ENCODE measurements around the gene PPIF. TPM values are rescaled to one million over a fixed set of nuclear protein-coding genes. Genes with fewer than 3 reads are reported as not detected.

Gene PPIF
- total and polyA plus RNA-seq, 2 experiments from 2014 or later, result 24.6 to 45.5 TPM

DNA sequence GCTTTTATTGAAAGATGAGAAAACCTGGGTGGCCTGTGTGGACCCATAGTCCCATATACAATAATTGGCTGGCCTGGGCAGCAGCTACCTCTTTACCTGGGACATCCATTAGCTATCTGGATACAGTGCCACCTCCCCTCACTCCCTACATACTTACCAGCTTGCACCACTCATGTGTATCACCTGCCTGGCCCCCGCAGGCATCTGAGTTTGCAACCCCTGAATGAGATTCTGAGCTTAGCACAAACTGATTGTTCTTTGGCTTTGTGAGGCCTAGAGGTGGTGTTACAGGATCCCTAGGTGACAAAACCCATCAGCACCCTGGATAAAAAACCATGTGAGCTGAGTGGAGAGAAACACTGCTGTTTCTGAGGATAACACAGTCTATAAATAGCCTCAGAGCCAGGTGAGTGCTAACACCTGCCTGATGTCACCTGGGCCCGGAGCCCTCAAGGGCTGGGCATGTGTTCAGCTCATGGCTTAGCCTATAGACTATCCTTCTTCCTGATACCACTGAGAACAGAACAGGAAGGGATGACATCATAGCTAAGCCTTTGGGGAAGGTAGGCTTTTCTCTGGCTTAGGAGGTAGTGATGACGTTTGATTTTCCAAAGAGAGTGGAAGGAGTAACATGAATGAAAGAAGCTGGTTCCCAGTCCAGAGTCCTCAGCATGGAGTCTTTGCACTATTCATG lies 2.6 kb upstream of the PPIF start:
- Histone ChIP-seq H3K4me3 (no peak overlapping the region), H3K36me3 (ENCODE audit: low read depth) (0 out of 2 replicates have a peak, but pooled peaks cover 8% of the 10 kb centered on the region), H3K9ac (no peak overlapping the region), H3K27ac (no peak overlapping the region), H4K20me1 (ENCODE audit: insufficient read depth) (no peaks in the 10 kb centered on the region), H3K4me1 (ENCODE audit: insufficient read depth) (peaks cover 15% of the 10 kb centered on the region), H3K79me2 (ENCODE audit: insufficient read depth) (peaks cover 22% of the 10 kb centered on the region), H3K9me2 (ENCODE audit: insufficient read depth) (no peaks in the 10 kb centered on the region), H3K27me3 (replicated peaks; ENCODE audit: insufficient read depth) (no peaks in the 10 kb centered on the region), H3F3A (ENCODE audit: insufficient read depth) (no peaks in the 10 kb centered on the region), H3K9me3 (ENCODE audit: low read depth) (no peaks in the 10 kb centered on the region), H3K4me2 (ENCODE audit: unreplicated experiment) (no peak overlapping the region), H2AFZ (no peak overlapping the region)
- in situ Hi-C loops (cut with MboI), result no loop called here
- TF ChIP-seq EZH2 (IDR thresholded peaks at IDR 0.05; ENCODE audit: insufficient read depth, poor library complexity, severe bottlenecking), result no peak
- no peak for TF ChIP-seq EZH2phosphoT487 (IDR thresholded peaks at IDR 0.05; ENCODE audit: insufficient read depth, low read depth)
- no peak for DNase-seq
- 90 to 97% methylated on average over 3 of the region's 3 CpGs for WGBS, 2 experiments (ENCODE audit: low coverage in 1 of 2, low lambda C conversion rate in 2 of 2, missing lambda C conversion rate in 2 of 2)

DNA sequence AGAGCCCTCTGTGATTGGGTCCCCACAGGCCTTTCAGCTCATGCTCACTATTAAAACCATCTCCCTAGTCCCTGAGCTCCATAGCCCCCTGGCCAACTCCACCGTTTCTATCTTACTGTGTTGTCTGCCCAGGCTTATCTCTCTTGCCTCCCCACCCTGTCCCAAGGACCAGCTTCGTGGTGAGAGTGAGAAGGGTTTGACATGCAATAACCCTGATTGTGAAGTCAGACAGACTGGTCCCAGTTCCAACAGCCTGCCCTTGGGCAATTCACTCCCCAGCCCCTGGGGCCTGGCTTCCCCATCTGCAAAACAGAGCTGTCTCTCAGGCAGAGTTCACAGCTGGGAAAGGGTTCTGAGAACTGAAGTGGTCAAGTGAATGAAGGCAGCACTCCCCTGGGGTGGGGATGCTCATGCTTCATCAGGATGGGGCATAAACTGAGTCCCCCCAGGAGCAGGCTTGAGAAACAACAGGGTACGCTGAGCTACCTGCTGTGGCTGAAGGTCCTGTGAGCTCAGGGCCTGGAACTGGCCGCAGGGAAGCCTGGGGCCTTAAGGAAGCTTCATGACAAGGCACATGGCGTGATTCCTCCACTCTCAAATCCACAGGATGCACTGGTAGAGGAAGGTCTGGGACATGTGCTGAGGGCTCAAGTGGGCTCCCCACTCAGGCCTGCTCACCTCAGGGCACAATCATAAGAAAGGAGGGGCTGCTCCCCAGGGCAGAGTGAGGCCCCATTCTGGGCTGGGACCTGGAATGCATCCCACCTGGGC lies 1.8 kb upstream of the PPIF start:
- Histone ChIP-seq H3K27ac (no peak overlapping the region), H3K4me2 (ENCODE audit: unreplicated experiment) (no peak overlapping the region), H3K9me3 (ENCODE audit: low read depth) (no peaks in the 10 kb centered on the region), H3K9ac (no peak overlapping the region), H4K20me1 (ENCODE audit: insufficient read depth) (no peaks in the 10 kb centered on the region), H3K9me2 (ENCODE audit: insufficient read depth) (no peaks in the 10 kb centered on the region), H2AFZ (no peak overlapping the region), H3K36me3 (ENCODE audit: low read depth) (peaks cover 15% of the 10 kb centered on the region; the same call in 1 of the 2 replicates), H3F3A (ENCODE audit: insufficient read depth) (no peaks in the 10 kb centered on the region), H3K27me3 (replicated peaks; ENCODE audit: insufficient read depth) (no peaks in the 10 kb centered on the region), H3K4me3 (no peak overlapping the region), H3K79me2 (ENCODE audit: insufficient read depth) (peaks cover 30% of the 10 kb centered on the region), H3K4me1 (ENCODE audit: insufficient read depth) (peaks cover 15% of the 10 kb centered on the region)
- TF ChIP-seq EZH2phosphoT487 (IDR thresholded peaks at IDR 0.05; ENCODE audit: insufficient read depth, low read depth), result no peak
- TF ChIP-seq EZH2 (IDR thresholded peaks at IDR 0.05; ENCODE audit: insufficient read depth, poor library complexity, severe bottlenecking), result no peak
- no peak for DNase-seq
- in situ Hi-C loops (cut with MboI), result no loop called here
- WGBS, 2 experiments (ENCODE audit: low coverage in 1 of 2, low lambda C conversion rate in 2 of 2, missing lambda C conversion rate in 2 of 2), result 77 to 89% methylated on average over 5 of the region's 5 CpGs

DNA sequence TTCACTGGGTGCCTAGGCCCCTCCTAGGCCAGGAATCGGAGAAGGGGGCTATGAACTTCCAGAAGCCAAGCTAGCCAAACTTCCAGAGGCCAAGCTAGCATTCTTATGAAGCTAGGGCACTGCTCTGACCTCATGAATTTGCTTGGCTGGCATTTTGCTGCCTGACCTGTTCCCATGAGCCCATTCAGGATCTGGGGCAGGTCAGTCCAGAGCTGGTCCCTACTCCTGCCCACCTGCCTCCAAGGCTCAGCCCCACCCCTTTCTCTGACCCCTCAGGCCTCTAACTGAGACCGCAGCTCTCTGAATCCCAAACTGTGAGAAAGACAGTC lies 1.3 kb upstream of the PPIF start:
- 92 to 100% methylated on average over 1 to 2 of the region's 2 CpGs for WGBS, 2 experiments (ENCODE audit: low coverage in 1 of 2, low lambda C conversion rate in 2 of 2, missing lambda C conversion rate in 2 of 2)
- peaks cover 19% of the 10 kb centered on the region; the same call in 1 of the 2 replicates for H3K36me3 ChIP-seq (ENCODE audit: low read depth)
- H3K9me3 ChIP-seq (ENCODE audit: low read depth), result no peaks in the 10 kb centered on the region
- DNase-seq, result no peak
- H3K79me2 ChIP-seq (ENCODE audit: insufficient read depth), result peaks cover 36% of the 10 kb centered on the region
- H3F3A ChIP-seq (ENCODE audit: insufficient read depth), result no peaks in the 10 kb centered on the region
- no peak overlapping the region for H3K4me2 ChIP-seq (ENCODE audit: unreplicated experiment)
- in situ Hi-C loops (cut with MboI), result no loop called here
- no peaks in the 10 kb centered on the region for H4K20me1 ChIP-seq (ENCODE audit: insufficient read depth)
- H3K4me1 ChIP-seq (ENCODE audit: insufficient read depth), result peaks cover 15% of the 10 kb centered on the region
- H2AFZ ChIP-seq, result no peak overlapping the region
- no peak overlapping the region for H3K27ac ChIP-seq
- no peak overlapping the region for H3K9ac ChIP-seq
- no peaks in the 10 kb centered on the region for H3K9me2 ChIP-seq (ENCODE audit: insufficient read depth)
- no peaks in the 10 kb centered on the region for H3K27me3 ChIP-seq (replicated peaks; ENCODE audit: insufficient read depth)
- no peak overlapping the region for H3K4me3 ChIP-seq
- TF ChIP-seq EZH2phosphoT487 (IDR thresholded peaks at IDR 0.05; ENCODE audit: insufficient read depth, low read depth) (no peak), EZH2 (IDR thresholded peaks at IDR 0.05; ENCODE audit: insufficient read depth, poor library complexity, severe bottlenecking) (no peak)

DNA sequence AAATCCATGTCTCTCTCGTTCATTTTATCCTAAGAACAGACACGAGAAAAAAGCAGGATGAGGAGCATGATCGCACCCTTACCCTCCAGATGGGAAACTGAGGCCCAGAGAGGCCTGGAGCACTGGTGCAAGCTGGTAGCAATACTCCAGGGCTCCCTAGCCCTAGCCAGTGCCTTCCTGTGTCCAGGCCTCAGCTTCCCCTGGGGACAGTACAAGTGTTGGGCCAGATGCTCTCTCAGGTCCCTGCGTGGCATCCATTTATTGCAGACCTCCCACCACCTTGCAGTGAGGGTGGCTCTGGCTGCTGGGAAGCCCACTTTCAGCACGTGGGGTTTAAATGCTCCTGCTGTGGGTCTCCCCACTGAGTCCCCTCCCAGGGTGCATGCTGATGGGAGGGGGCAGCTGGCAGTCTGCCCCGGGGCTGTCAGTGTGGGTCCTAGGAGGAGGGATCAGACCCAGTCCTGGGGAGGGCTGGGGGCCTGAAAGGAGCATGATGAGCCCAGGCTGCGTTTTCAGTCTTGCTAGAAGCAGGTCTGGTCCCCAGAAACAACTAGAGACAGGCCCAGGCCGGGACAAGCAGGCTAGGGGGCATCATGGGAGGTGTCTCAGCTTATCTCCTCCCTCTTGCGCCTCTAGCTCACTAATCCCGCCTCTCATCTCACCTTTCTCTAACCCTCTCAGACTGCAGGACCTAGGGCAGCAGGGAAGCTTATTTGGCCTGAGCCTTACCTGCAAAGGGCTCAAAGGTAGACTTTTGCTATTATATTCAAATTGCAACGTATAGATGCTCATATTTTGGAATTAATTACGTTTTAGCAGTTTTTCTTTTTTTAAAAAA lies 662 bp upstream of the PPIF start:
- Histone ChIP-seq H3K27ac (peak overlapping the region; percentile 81; the same call in 1 of the 2 replicates), H3K9me3 (ENCODE audit: low read depth) (no peaks in the 10 kb centered on the region), H3K4me3 (peak overlapping the region; percentile 89), H3K9ac (peak overlapping the region; percentile 97; the same call in 1 of the 2 replicates), H3K4me1 (ENCODE audit: insufficient read depth) (peaks cover 15% of the 10 kb centered on the region), H3K27me3 (replicated peaks; ENCODE audit: insufficient read depth) (no peaks in the 10 kb centered on the region), H3K79me2 (ENCODE audit: insufficient read depth) (peaks cover 39% of the 10 kb centered on the region), H3K4me2 (ENCODE audit: unreplicated experiment) (peak overlapping the region; percentile 48), H2AFZ (peak overlapping the region; percentile 49), H3F3A (ENCODE audit: insufficient read depth) (no peaks in the 10 kb centered on the region), H4K20me1 (ENCODE audit: insufficient read depth) (no peaks in the 10 kb centered on the region), H3K9me2 (ENCODE audit: insufficient read depth) (no peaks in the 10 kb centered on the region), H3K36me3 (ENCODE audit: low read depth) (peaks cover 22% of the 10 kb centered on the region; the same call in 1 of the 2 replicates)
- DNase-seq, result no peak
- 50 to 53% methylated on average over 12 of the region's 12 CpGs for WGBS, 2 experiments (ENCODE audit: low coverage in 1 of 2, low lambda C conversion rate in 2 of 2, missing lambda C conversion rate in 2 of 2)
- in situ Hi-C loops (cut with MboI), result no loop called here
- no peak for TF ChIP-seq EZH2phosphoT487 (IDR thresholded peaks at IDR 0.05; ENCODE audit: insufficient read depth, low read depth)
- TF ChIP-seq EZH2 (IDR thresholded peaks at IDR 0.05; ENCODE audit: insufficient read depth, poor library complexity, severe bottlenecking), result no peak

Data from GM23248 (cell line).